Peyer's patch (tissue), 4 donors: ENCODE results near the gene LANCL3.

Source experiments
- POLR2A ChIP-seq, 2 donors: fragments of 450-650 bp; IDR thresholded peaks; one replicate each; pipeline ENCODE4 v1.5.1; 2017; ENCODE audit warnings: antibody characterized with exemption in 2 of 2, mild to moderate bottlenecking in 2 of 2, moderate library complexity in 2 of 2
- TF ChIP-seq, protein P1 (sequence below), 6 experiments: fragments of 450-650 bp in 4 of 6; fragments of 200-600 bp in 2 of 6; sonication (generic) in 1 of 6; IDR thresholded peaks; one replicate each; pipeline ENCODE4 v1.5.1; 2017 to 2019; ENCODE audit warnings: antibody characterized with exemption in 6 of 6, mild to moderate bottlenecking in 3 of 6, moderate library complexity in 1 of 6

GRCh38 chrX:37653397-37654085 is 82.1 kb downstream of the LANCL3 start:
- TF ChIP-seq, protein P1, sequence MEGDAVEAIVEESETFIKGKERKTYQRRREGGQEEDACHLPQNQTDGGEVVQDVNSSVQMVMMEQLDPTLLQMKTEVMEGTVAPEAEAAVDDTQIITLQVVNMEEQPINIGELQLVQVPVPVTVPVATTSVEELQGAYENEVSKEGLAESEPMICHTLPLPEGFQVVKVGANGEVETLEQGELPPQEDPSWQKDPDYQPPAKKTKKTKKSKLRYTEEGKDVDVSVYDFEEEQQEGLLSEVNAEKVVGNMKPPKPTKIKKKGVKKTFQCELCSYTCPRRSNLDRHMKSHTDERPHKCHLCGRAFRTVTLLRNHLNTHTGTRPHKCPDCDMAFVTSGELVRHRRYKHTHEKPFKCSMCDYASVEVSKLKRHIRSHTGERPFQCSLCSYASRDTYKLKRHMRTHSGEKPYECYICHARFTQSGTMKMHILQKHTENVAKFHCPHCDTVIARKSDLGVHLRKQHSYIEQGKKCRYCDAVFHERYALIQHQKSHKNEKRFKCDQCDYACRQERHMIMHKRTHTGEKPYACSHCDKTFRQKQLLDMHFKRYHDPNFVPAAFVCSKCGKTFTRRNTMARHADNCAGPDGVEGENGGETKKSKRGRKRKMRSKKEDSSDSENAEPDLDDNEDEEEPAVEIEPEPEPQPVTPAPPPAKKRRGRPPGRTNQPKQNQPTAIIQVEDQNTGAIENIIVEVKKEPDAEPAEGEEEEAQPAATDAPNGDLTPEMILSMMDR (IDR thresholded peaks at IDR 0.05), result no peak
- TF ChIP-seq POLR2A (IDR thresholded peaks at IDR 0.05), result no peak
